Measurements from ENCODE around the gene OR2H2.

The OR2H2 gene

GRCh38 chr6:29591677-29592076 is 6.8 kb downstream of the OR2H2 start:
- no peak for DNase-seq (ENCODE audit: low read depth)

GRCh38 chr6:29593199-29593855 is 8.4 kb downstream of the OR2H2 start:
- no peak for DNase-seq (ENCODE audit: low read depth)

- DNase-seq (ENCODE audit: low read depth): no peak
These were observed 11.5 kb downstream of the OR2H2 start for GRCh38 chr6:29596381-29596900.

- peak; percentile 38 for DNase-seq (ENCODE audit: low read depth)
These were observed 12.3 kb downstream of the OR2H2 start for GRCh38 chr6:29597184-29597583.

- DNase-seq (ENCODE audit: low read depth): no peak
These were observed 13.3 kb downstream of the OR2H2 start for GRCh38 chr6:29598172-29598747.

- no peak for DNase-seq (ENCODE audit: low read depth)
These were observed 17.8 kb downstream of the OR2H2 start for GRCh38 chr6:29602564-29603361.

- DNase-seq (ENCODE audit: low read depth): no peak
These were observed 18.5 kb downstream of the OR2H2 start for GRCh38 chr6:29603456-29603855.

- no peak for DNase-seq (ENCODE audit: low read depth)
These were observed 19.0 kb downstream of the OR2H2 start for GRCh38 chr6:29603930-29604329.

- no peak for DNase-seq (ENCODE audit: low read depth)
These were observed 23.2 kb downstream of the OR2H2 start for GRCh38 chr6:29608131-29608530.

- DNase-seq (ENCODE audit: low read depth): no peak
These were observed 25.6 kb downstream of the OR2H2 start for GRCh38 chr6:29610540-29610939.

- DNase-seq (ENCODE audit: low read depth): no peak
These were observed 26.5 kb downstream of the OR2H2 start for GRCh38 chr6:29611426-29611825.

GRCh38 chr6:29617782-29618554 is 33.0 kb downstream of the OR2H2 start:
- DNase-seq (ENCODE audit: low read depth): no peak

- no peak for DNase-seq (ENCODE audit: low read depth)
These were observed 34.7 kb downstream of the OR2H2 start for GRCh38 chr6:29619578-29620160.

- no peak for DNase-seq (ENCODE audit: low read depth)
These were observed 35.7 kb downstream of the OR2H2 start for GRCh38 chr6:29620630-29621029.

GRCh38 chr6:29624520-29624961 is 39.6 kb downstream of the OR2H2 start:
- DNase-seq (ENCODE audit: low read depth): no peak

- DNase-seq (ENCODE audit: low read depth): no peak
These were observed 40.5 kb downstream of the OR2H2 start for GRCh38 chr6:29625337-29625930.

GRCh38 chr6:29626948-29627754 is 42.2 kb downstream of the OR2H2 start:
- DNase-seq (ENCODE audit: low read depth): no peak

GRCh38 chr6:29627755-29628418 is 43.0 kb downstream of the OR2H2 start:
- DNase-seq (ENCODE audit: low read depth): peak; percentile 92

- DNase-seq (ENCODE audit: low read depth): peak; percentile 59
These were observed 43.7 kb downstream of the OR2H2 start for GRCh38 chr6:29628419-29629281.

Measured in fibroblast of gingiva (primary cell).